Measurements from ENCODE around the gene TMEM43.

GRCh38 chr3:14175383-14176037, 50.7 kb downstream of the TMEM43 start:
- TF ChIP-seq CTCF (IDR thresholded peaks at IDR 0.05; ENCODE audit: control extremely low read depth in 1 of 3, insufficient read depth in 1 of 3, low read depth in 1 of 3, low read length in 3 of 3) (no peak), POLR2A (IDR thresholded peaks at IDR 0.05; ENCODE audit: control extremely low read depth in 1 of 2, low read depth in 2 of 2, low read length in 2 of 2) (no peak), SP1 (IDR thresholded peaks at IDR 0.05; ENCODE audit: low read depth, low read length) (no peak), KDM4A (IDR thresholded peaks at IDR 0.05; ENCODE audit: low read depth, low read length, severe bottlenecking) (no peak), CEBPB (IDR thresholded peaks at IDR 0.05; ENCODE audit: low read depth, low read length) (no peak), EZH2 (IDR thresholded peaks at IDR 0.05; ENCODE audit: low read depth, low read length, severe bottlenecking) (no peak), PHF8 (conservative IDR thresholded peaks at IDR 0.05; ENCODE audit: low read depth, low read length) (no peak), CHD2 (IDR thresholded peaks at IDR 0.05; ENCODE audit: low read length) (no peak), YY1 (IDR thresholded peaks at IDR 0.05; ENCODE audit: low read depth, low read length) (no peak), TBP (IDR thresholded peaks at IDR 0.05; ENCODE audit: low read depth, low read length) (no peak)
